Transverse colon (tissue), 4 donors: ENCODE results near the gene SLC15A5. TPM values are rescaled to one million over a fixed set of nuclear protein-coding genes. Genes with fewer than 3 reads are reported as not detected.
A peak's percentile ranks its signal among the peaks of the same experiment; 100 is the strongest.

Source experiments
- DNase-seq: peaks from one replicate; pipeline ENCODE4 v3.0.0-alpha.2; 2019
- H3K27ac ChIP-seq, 4 donors: fragments of 200-600 bp; sonication (generic); 2 replicates each; pipeline ENCODE4 v1.5.1; 2016 to 2018; ENCODE audit warnings: inconsistent platforms in 4 of 4
- H3K27me3 ChIP-seq: fragments of 200-600 bp; sonication (generic); 2 replicates; pipeline ENCODE4 v1.5.1; 2017; ENCODE audit warnings: inconsistent platforms
- H3K36me3 ChIP-seq, 4 donors: fragments of 200-600 bp; sonication (generic); 2 replicates each; pipeline ENCODE4 v1.5.1; 2017 to 2019; ENCODE audit warnings: inconsistent platforms in 4 of 4
- H3K4me1 ChIP-seq, 4 donors: fragments of 200-600 bp; sonication (generic); 2 replicates each; pipeline ENCODE4 v1.5.1; 2017 to 2020; ENCODE audit warnings: inconsistent platforms in 4 of 4
- H3K4me3 ChIP-seq, 4 donors: fragments of 200-600 bp; sonication (generic); 1 replicate in 1 of 4; 2 replicates in 3 of 4; pipeline versions ENCODE4 v1.5.1 to v1.6.1; 2017 to 2019; ENCODE audit warnings: inconsistent platforms in 4 of 4
- H3K9me3 ChIP-seq, 2 donors: fragments of 200-600 bp; sonication (generic); 2 replicates each; pipeline ENCODE4 v1.5.1; 2017 to 2019; ENCODE audit warnings: inconsistent platforms in 2 of 2
- CTCF ChIP-seq, 5 experiments: fragments of 200-600 bp in 3 of 5; fragments of 450-650 bp in 2 of 5; sonication (generic) in 3 of 5; IDR thresholded peaks; 1 replicate in 2 of 5; 2 replicates in 3 of 5; pipeline ENCODE4 v1.5.1; 2016 to 2017; ENCODE audit warnings: antibody characterized with exemption in 5 of 5, inconsistent platforms in 3 of 5, mild to moderate bottlenecking in 2 of 5, moderate library complexity in 1 of 5
- EP300 ChIP-seq: sonication (generic); formaldehyde crosslinking; IDR thresholded peaks from one replicate; pipeline ENCODE4 v1.6.1; 2017; ENCODE audit warnings: antibody characterized with exemption, low read depth
- POLR2A ChIP-seq: fragments of 450-650 bp; IDR thresholded peaks from one replicate; pipeline ENCODE4 v1.6.1; 2016; ENCODE audit warnings: antibody characterized with exemption, mild to moderate bottlenecking, moderate library complexity
- POLR2AphosphoS5 ChIP-seq, 3 donors: sonication (generic); formaldehyde crosslinking; IDR thresholded peaks; one replicate each; pipeline ENCODE4 v1.6.1; 2016; ENCODE audit warnings: antibody characterized with exemption in 3 of 3
- WGBS, 2 donors: methylation state at CpG; one replicate each; pipeline ENCODE4 v1.1.5; 2018; ENCODE audit warnings: low coverage in 1 of 2; 5-methylcytosine and 5-hydroxymethylcytosine counted together
- in situ Hi-C, 4 donors: fragments of 200-750 bp; cut with MboI; loops; one replicate each; pipeline versions ENCODE4 v1.15.0 to v1.15.1; 2017; ENCODE audit warnings: low sequenced_read_pairs in 3 of 4, low pct_ligation_motif_present in 1 of 4, low pct_unique_long_range_greater_than_20kb in 1 of 4
- intact Hi-C: fragments of 100-400 bp; cut with DNase I; formaldehyde crosslinking; loops from one replicate; pipeline ENCODE4 v1.15.1; 2023; ENCODE audit warnings: low total_unique reads
- total RNA-seq, 4 donors: library from RNA; depleted of rRNA; stranded (reverse); fragments of >200 nt; gene quantifications; one replicate each; pipeline ENCODE4 v1.1.0, GENCODE V29; 2016

SLC15A5 gene
- total RNA-seq, 4 donors from 2014 or later: not detected

- DNase-seq: no peak
- Histone ChIP-seq H3K4me1 (peaks cover 0 to 10% (median 0%) of the 10 kb centered on the region in 4 donors), H3K27ac (no peak overlapping the region), H3K36me3 (no peaks in the 10 kb centered on the region), H3K27me3 (no peaks in the 10 kb centered on the region), H3K9me3 (no peaks in the 10 kb centered on the region), H3K4me3 (no peak overlapping the region)
- WGBS, 2 donors: 83% methylated on average over 3 of the region's 3 CpGs
- in situ Hi-C loops: no loop called here
- no peak for TF ChIP-seq POLR2AphosphoS5 (IDR thresholded peaks at IDR 0.05)
- TF ChIP-seq POLR2A: no peak
- TF ChIP-seq EP300: no peak
- no peak for TF ChIP-seq CTCF (IDR thresholded peaks at IDR 0.05)
- intact Hi-C loops: loop anchor here (10.0 kb wide), 1 partner anchor 197 kb away; no protein-coding TSS in a partner anchor
Measured at GRCh38 chr12:16168078-16168477, 109.4 kb downstream of the SLC15A5 start.

GRCh38 chr12:16166563-16167470 is 110.7 kb downstream of the SLC15A5 start:
- no peaks in the 10 kb centered on the region for H3K27me3 ChIP-seq
- H3K36me3 ChIP-seq: no peaks in the 10 kb centered on the region
- peaks cover 0 to 10% (median 0%) of the 10 kb centered on the region in 4 donors for H3K4me1 ChIP-seq
- in situ Hi-C loops (no loop called here), intact Hi-C loops (loop anchor here (10.0 kb wide), 1 partner anchor 198 kb away; no protein-coding TSS in a partner anchor)
- DNase-seq: no peak
- no peak overlapping the region for H3K27ac ChIP-seq
- no peak overlapping the region for H3K4me3 ChIP-seq
- TF ChIP-seq CTCF (IDR thresholded peaks at IDR 0.05) (no peak), POLR2A (no peak), POLR2AphosphoS5 (IDR thresholded peaks at IDR 0.05) (no peak), EP300 (no peak)
- no peaks in the 10 kb centered on the region for H3K9me3 ChIP-seq
- 43 to 56% methylated on average over 5 of the region's 5 CpGs for WGBS, 2 donors

DNA sequence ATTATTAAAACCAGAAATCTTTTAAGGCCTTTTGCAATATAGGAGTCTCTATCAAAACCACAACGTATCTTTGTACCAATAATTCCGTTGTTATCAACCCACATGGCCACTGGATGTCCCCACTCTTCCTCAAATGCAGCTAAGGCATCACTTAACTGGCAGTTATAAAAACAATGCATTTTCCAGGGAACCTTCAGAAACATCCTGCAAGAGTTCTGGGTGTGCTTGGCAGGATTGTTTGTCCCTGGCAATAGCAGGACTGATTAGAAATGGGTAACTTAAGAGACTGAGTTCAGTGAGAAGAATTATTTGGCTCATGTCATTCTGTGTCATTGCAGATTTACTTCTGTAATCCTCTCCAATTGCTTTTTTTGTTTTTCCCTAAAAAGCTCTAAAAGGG is 112.0 kb downstream of the SLC15A5 start:
- WGBS, 2 donors: 3 to 5% methylated on average over 2 of the region's 2 CpGs
- peak; percentile 52 for DNase-seq
- Histone ChIP-seq H3K9me3 (no peaks in the 10 kb centered on the region), H3K27ac (no peak overlapping the region), H3K4me1 (peaks cover 0 to 10% (median 0%) of the 10 kb centered on the region in 4 donors), H3K36me3 (no peaks in the 10 kb centered on the region), H3K4me3 (no peak overlapping the region), H3K27me3 (no peaks in the 10 kb centered on the region)
- TF ChIP-seq POLR2AphosphoS5 (IDR thresholded peaks at IDR 0.05): no peak
- peak; percentile 40 to 68 (median 50) for TF ChIP-seq CTCF (IDR thresholded peaks at IDR 0.05)
- intact Hi-C loops: loop anchor here (10.0 kb wide), 1 partner anchor 199 kb away; no protein-coding TSS in a partner anchor
- in situ Hi-C loops: no loop called here

DNA sequence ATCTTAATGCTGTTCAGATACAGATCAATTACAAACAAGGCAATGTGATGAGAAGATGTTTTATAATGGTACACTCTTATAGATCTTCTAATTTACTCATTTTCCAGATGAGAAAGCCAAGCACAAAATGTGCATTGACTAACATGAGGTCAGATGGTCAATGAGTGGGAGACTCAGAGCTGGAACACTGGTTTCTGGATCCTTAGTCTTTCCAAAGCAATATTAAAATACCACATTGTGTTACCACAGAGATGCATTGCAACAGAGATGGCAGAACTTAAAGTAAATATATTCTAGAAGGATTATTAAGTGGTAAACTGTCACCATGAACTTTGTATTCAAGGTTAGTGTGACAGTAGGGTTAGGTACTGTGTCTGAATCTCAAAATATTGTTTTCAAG is 113.6 kb downstream of the SLC15A5 start:
- TF ChIP-seq POLR2A (no peak), CTCF (IDR thresholded peaks at IDR 0.05) (no peak), EP300 (no peak), POLR2AphosphoS5 (IDR thresholded peaks at IDR 0.05) (no peak)
- DNase-seq: no peak
- intact Hi-C loops (loop anchor here (10.0 kb wide), 1 partner anchor 201 kb away; no protein-coding TSS in a partner anchor), in situ Hi-C loops (no loop called here)
- H3K4me1 ChIP-seq: peaks cover 0 to 10% (median 0%) of the 10 kb centered on the region in 4 donors
- H3K4me3 ChIP-seq: no peak overlapping the region
- no peaks in the 10 kb centered on the region for H3K9me3 ChIP-seq
- no peaks in the 10 kb centered on the region for H3K36me3 ChIP-seq
- H3K27me3 ChIP-seq: no peaks in the 10 kb centered on the region
- no peak overlapping the region for H3K27ac ChIP-seq
